Activated CD8-positive, alpha-beta memory T cell treated with anti-CD3 and anti-CD28 coated beads, Interleukin-2, amount 50 U/mL, for 48 hours (primary cell): ENCODE measurements around the gene CNIH2.
A peak's percentile ranks its signal among the peaks of the same experiment; 100 is the strongest.
"Not testable (repeated sequence)": the region's sequence is repeated elsewhere in the genome, so short reads cannot be mapped to it uniquely, and the experiment has no call there.

Experiments
- DNase-seq: peaks from one replicate; pipeline ENCODE4 v3.0.0-alpha.2; 2020

The CNIH2 gene

GRCh38 chr11:66261578-66261977, 16.4 kb upstream of the CNIH2 start:
- no peak for DNase-seq

- no peak for DNase-seq
These were observed 15.8 kb upstream of the CNIH2 start for GRCh38 chr11:66262191-66262590.

- DNase-seq = no peak
These were observed 15.3 kb upstream of the CNIH2 start for GRCh38 chr11:66262696-66263095.

GRCh38 chr11:66263231-66263630, 14.7 kb upstream of the CNIH2 start:
- DNase-seq = no peak

- no peak for DNase-seq
These were observed 14.2 kb upstream of the CNIH2 start for GRCh38 chr11:66263785-66264184.

- DNase-seq = no peak
These were observed 13.6 kb upstream of the CNIH2 start for GRCh38 chr11:66264383-66264782.

GRCh38 chr11:66264914-66265313, 13.1 kb upstream of the CNIH2 start:
- peak; percentile 80 for DNase-seq

GRCh38 chr11:66265531-66266377, 12.2 kb upstream of the CNIH2 start:
- no peak for DNase-seq

- no peak for DNase-seq
These were observed 11.5 kb upstream of the CNIH2 start for GRCh38 chr11:66266378-66267038.

- no peak for DNase-seq
These were observed 11.0 kb upstream of the CNIH2 start for GRCh38 chr11:66267039-66267378.

GRCh38 chr11:66267379-66268243, 10.4 kb upstream of the CNIH2 start:
- peak; percentile 96 for DNase-seq

GRCh38 chr11:66268244-66268951, 9.6 kb upstream of the CNIH2 start, which contains the start of gene RAB1B:
Gene RAB1B, plus strand, starts transcription at chr11:66268639. Its CDS starts 41 bp downstream, at chr11:66268680.
- DNase-seq = peak; percentile 100

GRCh38 chr11:66268952-66269905, 8.7 kb upstream of the CNIH2 start:
- no peak for DNase-seq

- no peak for DNase-seq
These were observed 6.2 kb upstream of the CNIH2 start for GRCh38 chr11:66271816-66272215.

- no peak for DNase-seq
These were observed 5.4 kb upstream of the CNIH2 start for GRCh38 chr11:66272596-66272995.

- DNase-seq = no peak
These were observed 3.8 kb upstream of the CNIH2 start for GRCh38 chr11:66274219-66274618.

GRCh38 chr11:66275396-66275795, 2.6 kb upstream of the CNIH2 start:
- DNase-seq = no peak

GRCh38 chr11:66275984-66276612, 1.9 kb upstream of the CNIH2 start:
- no peak for DNase-seq

GRCh38 chr11:66276619-66277018, 1.4 kb upstream of the CNIH2 start:
- DNase-seq = not testable (repeated sequence)

GRCh38 chr11:66277064-66277463, 911 bp upstream of the CNIH2 start:
- DNase-seq = not testable (repeated sequence)
